Astrocyte (in vitro differentiated cells and primary cell): Measurements from ENCODE around the gene ARVCF.

Experiments used
- CTCF ChIP-seq: IDR thresholded peaks from 2 replicates; pipeline ENCODE4 v1.5.1; 2011; ENCODE audit warnings: low read depth, mild to moderate bottlenecking, inconsistent platforms, low read length, moderate library complexity; ENCODE audit not compliant: insufficient read depth
- EZH2 ChIP-seq: IDR thresholded peaks from 2 replicates; pipeline ENCODE4 v1.6.1; 2012; ENCODE audit warnings: mild to moderate bottlenecking, low read length, inconsistent platforms; ENCODE audit not compliant: insufficient read depth

GRCh38 chr22:19998232-19998951 is 18.2 kb downstream of the ARVCF start:
- TF ChIP-seq CTCF (no peak), EZH2 (no peak)
